Stimulated activated CD8-positive, alpha-beta memory T cell treated with anti-CD3 and anti-CD28 coated beads, Interleukin-15, amount 100 ng/mL, for 4 hours (primary cell): Measurements from ENCODE around the gene LYAR.
"Not testable (repeated sequence)": the region's sequence is repeated elsewhere in the genome, so short reads cannot be mapped to it uniquely, and the experiment has no call there.

Experiments used
- DNase-seq, 2 donors: peaks; one replicate each; pipeline ENCODE4 v3.0.0-alpha.2; 2020; ENCODE audit warnings: low read depth in 2 of 2

LYAR gene

GRCh38 chr4:4260185-4260751 is 29.7 kb downstream of the LYAR start:
- DNase-seq: no peak

- no peak for DNase-seq
Measured at GRCh38 chr4:4259484-4260100, 30.4 kb downstream of the LYAR start.

- DNase-seq: not testable (repeated sequence)
Measured at GRCh38 chr4:4257705-4258104, 32.2 kb downstream of the LYAR start.

GRCh38 chr4:4256799-4257198 is 33.2 kb downstream of the LYAR start:
- DNase-seq: no peak

GRCh38 chr4:4254666-4255065 is 35.3 kb downstream of the LYAR start:
- no peak for DNase-seq

GRCh38 chr4:4254199-4254598 is 35.8 kb downstream of the LYAR start:
- no peak for DNase-seq

- no peak for DNase-seq
Measured at GRCh38 chr4:4249866-4250265, 40.1 kb downstream of the LYAR start.

GRCh38 chr4:4249342-4249741 is 40.6 kb downstream of the LYAR start:
- DNase-seq: not testable (repeated sequence)

GRCh38 chr4:4248885-4249203 is 41.1 kb downstream of the LYAR start:
- DNase-seq: no peak

GRCh38 chr4:4248029-4248884 is 41.7 kb downstream of the LYAR start, which contains the start of gene TMEM128:
Gene TMEM128 (minus strand): TSS chr4:4248223. CDS start chr4:4248202, 21 bp downstream.
- DNase-seq: peak; percentile 79 to 82

GRCh38 chr4:4247696-4248028 is 42.3 kb downstream of the LYAR start:
- no peak for DNase-seq

- DNase-seq: no peak
Measured at GRCh38 chr4:4245172-4245571, 44.8 kb downstream of the LYAR start.

- not testable (repeated sequence) for DNase-seq
Measured at GRCh38 chr4:4239551-4239950, 50.4 kb downstream of the LYAR start.

- DNase-seq: no peak
Measured at GRCh38 chr4:4233610-4234009, 56.3 kb downstream of the LYAR start.

- no peak for DNase-seq
Measured at GRCh38 chr4:4228356-4228668, 61.6 kb downstream of the LYAR start.

- no peak for DNase-seq
Measured at GRCh38 chr4:4227510-4228355, 62.2 kb downstream of the LYAR start.

- no peak for DNase-seq
Measured at GRCh38 chr4:4226606-4227438, 63.1 kb downstream of the LYAR start, which contains the start of gene OTOP1. Gene OTOP1 (minus strand): TSS chr4:4226929. CDS start chr4:4226864, 65 bp downstream.

- DNase-seq: no peak
Measured at GRCh38 chr4:4225915-4226605, 63.9 kb downstream of the LYAR start.
